HCT116 (cell line): ENCODE measurements around the gene COA1. TPM values are rescaled to one million over a fixed set of nuclear protein-coding genes. Genes with fewer than 3 reads are reported as not detected.

Experiments used
- ATAC-seq: fragments of 200-7000 bp; cut with Tn5 transposase; 2 replicates; pipeline ENCODE4 v1.9.1; 2020; ENCODE audit warnings: mild to moderate bottlenecking, moderate library complexity
- BruUV-seq: library from RNA; stranded (reverse); fragments of 400-500 nt; replicated peaks from 2 replicates; lab custom pipeline; 2021; lab: Mats Ljungman, UMichigan
- CTCF ChIA-PET: fragments of 300-600 bp; sonication (Branson Sonifier 250); formaldehyde crosslinking; loops from one replicate; lab custom pipeline; 2021; ENCODE audit warnings: antibody characterized with exemption; lab: Charles Lee
- POLR2A ChIA-PET: fragments of 300-600, 350-600 bp; sonication (Branson Sonifier 250); formaldehyde crosslinking; loops from one replicate; lab custom pipeline; 2021; ENCODE audit warnings: antibody characterized with exemption; lab: Charles Lee
- RAD21 ChIA-PET, 2 experiments: fragments of 300-600 bp; sonication (Branson Sonifier 250); formaldehyde crosslinking; loops; one replicate each; lab custom pipeline; 2023; ENCODE audit warnings: low total read pairs in 2 of 2; ENCODE audit not compliant: uncharacterized antibody in 2 of 2, unreplicated experiment in 2 of 2, low non-redundant PET in 1 of 2; lab: Charles Lee
- DNase-seq: peaks from one replicate; pipeline ENCODE4 v3.0.0-alpha.2; 2010; ENCODE audit warnings: low read depth, low spot score
- H2AFZ ChIP-seq: fragments of 200-600 bp; shearing (Covaris generic), sonication (generic); 2 replicates; pipeline ENCODE4 v1.6.1; 2017; ENCODE audit warnings: low read depth, mixed run types, mixed read lengths, antibody characterized with exemption, low read length; ENCODE audit not compliant: poor library complexity, severe bottlenecking
- H3K27ac ChIP-seq: 2 replicates; pipeline ENCODE4 v1.5.1; 2012; ENCODE audit warnings: low read depth, low read length
- H3K27me3 ChIP-seq: fragments of 200-600 bp; sonication (generic); 2 replicates; pipeline ENCODE4 v1.6.1; 2016; ENCODE audit warnings: mixed run types, low read length, mixed read lengths; ENCODE audit not compliant: insufficient read depth
- H3K36me3 ChIP-seq, 2 experiments: fragments of 200-500 bp in 1 of 2; fragments of 200-600 bp in 1 of 2; sonication (Bioruptor generic) in 1 of 2; sonication (generic) in 1 of 2; 2 replicates each; pipeline versions ENCODE4 v1.5.1 to v1.6.1; 2014 to 2016; ENCODE audit warnings: low read length in 2 of 2, inconsistent platforms in 1 of 2, mixed read lengths in 1 of 2, mixed run types in 1 of 2; ENCODE audit not compliant: insufficient read depth in 2 of 2, control insufficient read depth in 1 of 2
- H3K4me1 ChIP-seq, 2 experiments: fragments of 200-600 bp in 1 of 2; sonication (generic) in 1 of 2; 2 replicates each; pipeline versions ENCODE4 v1.5.1 to v1.6.1; 2012 to 2017; ENCODE audit warnings: low read length in 2 of 2, inconsistent platforms in 1 of 2, mild to moderate bottlenecking in 1 of 2, mixed read lengths in 1 of 2, mixed run types in 1 of 2, moderate library complexity in 1 of 2; ENCODE audit not compliant: insufficient read depth in 2 of 2, control insufficient read depth in 1 of 2
- H3K4me2 ChIP-seq: fragments of 200-600 bp; sonication (generic); 2 replicates; pipeline ENCODE4 v1.6.1; 2017; ENCODE audit warnings: mixed run types, low read length, mixed read lengths
- H3K4me3 ChIP-seq, 2 experiments: fragments of 200-600 bp in 1 of 2; sonication (generic) in 1 of 2; replicated peaks in 1 of 2; 2 replicates each; pipeline ENCODE4 v1.5.1; 2011 to 2016; ENCODE audit warnings: low read length in 2 of 2, control low read depth in 1 of 2, low read depth in 1 of 2, mild to moderate bottlenecking in 1 of 2, mixed read lengths in 1 of 2, mixed run types in 1 of 2
- H3K79me2 ChIP-seq: fragments of 200-600 bp; sonication (generic); 2 replicates; pipeline ENCODE4 v1.6.1; 2017; ENCODE audit warnings: mild to moderate bottlenecking, mixed run types, low read length, moderate library complexity, mixed read lengths; ENCODE audit not compliant: insufficient read depth
- H3K9ac ChIP-seq: fragments of 200-600 bp; sonication (generic); 2 replicates; pipeline ENCODE4 v1.6.1; 2016; ENCODE audit warnings: low read length, mixed read lengths
- H3K9me2 ChIP-seq: fragments of 200-600 bp; sonication (generic), shearing (Covaris generic); 2 replicates; pipeline ENCODE4 v1.6.1; 2017; ENCODE audit warnings: mixed run types, mild to moderate bottlenecking, moderate library complexity; ENCODE audit not compliant: insufficient read depth
- H3K9me3 ChIP-seq, 2 experiments: fragments of 200-500 bp in 1 of 2; fragments of 200-600 bp in 1 of 2; sonication (Bioruptor generic) in 1 of 2; sonication (generic) in 1 of 2; 2 replicates each; pipeline ENCODE4 v1.6.1; 2014 to 2017; ENCODE audit warnings: low read length in 2 of 2, mixed read lengths in 2 of 2, inconsistent platforms in 1 of 2, low read depth in 1 of 2, mild to moderate bottlenecking in 1 of 2, mixed run types in 1 of 2, moderate library complexity in 1 of 2; ENCODE audit not compliant: control insufficient read depth in 1 of 2, insufficient read depth in 1 of 2
- H4K20me1 ChIP-seq: fragments of 200-600 bp; sonication (generic), shearing (Covaris generic); 2 replicates; pipeline ENCODE4 v1.6.1; 2017; ENCODE audit warnings: mixed run types, mild to moderate bottlenecking, moderate library complexity; ENCODE audit not compliant: insufficient read depth
- ATF3 ChIP-seq: IDR thresholded peaks from 2 replicates; pipeline ENCODE4 v1.6.1; 2012
- CBX3 ChIP-seq: IDR thresholded peaks from 2 replicates; pipeline ENCODE4 v1.6.1; 2012; ENCODE audit warnings: low read depth
- CEBPB ChIP-seq: IDR thresholded peaks from 2 replicates; pipeline ENCODE4 v1.6.1; 2012; ENCODE audit warnings: low read depth
- EGR1 ChIP-seq: IDR thresholded peaks from 2 replicates; pipeline ENCODE4 v1.6.1; 2012; ENCODE audit warnings: low read depth
- EZH2 ChIP-seq: fragments of 200-600 bp; sonication (generic); IDR thresholded peaks from 2 replicates; pipeline ENCODE4 v1.6.1; 2017; ENCODE audit warnings: antibody characterized with exemption, mixed run types
- FOSL1 ChIP-seq: IDR thresholded peaks from 2 replicates; pipeline ENCODE4 v1.6.1; 2012; ENCODE audit warnings: low read depth
- JUND ChIP-seq: IDR thresholded peaks from 2 replicates; pipeline ENCODE4 v1.6.1; 2012
- POLR2A ChIP-seq: IDR thresholded peaks from 2 replicates; pipeline ENCODE4 v1.7.0; 2011; ENCODE audit warnings: borderline replicate concordance; ENCODE audit not compliant: insufficient read depth, insufficient read length; ENCODE audit errors: extremely low read depth
- RAD21 ChIP-seq: IDR thresholded peaks from 2 replicates; pipeline ENCODE4 v1.6.1; 2012; ENCODE audit warnings: low read depth, mild to moderate bottlenecking
- SP1 ChIP-seq: IDR thresholded peaks from 2 replicates; pipeline ENCODE4 v1.6.1; 2012; ENCODE audit warnings: low read depth
- SRF ChIP-seq: IDR thresholded peaks from 2 replicates; pipeline ENCODE4 v1.6.1; 2012; ENCODE audit warnings: low read depth
- TCF7L2 ChIP-seq: IDR thresholded peaks from 2 replicates; pipeline ENCODE4 v1.7.0; 2011; ENCODE audit warnings: borderline replicate concordance, inconsistent platforms; ENCODE audit not compliant: insufficient read depth, insufficient read length; ENCODE audit errors: extremely low read depth
- ZFX ChIP-seq: fragments of 450-650 bp; IDR thresholded peaks from 2 replicates; pipeline ENCODE4 v1.6.1; 2017
- intact Hi-C: fragments of 100-400 bp; cut with micrococcal nuclease; formaldehyde crosslinking; loops from 2 replicates; pipeline ENCODE4 v1.10.0; 2022
- total RNA-seq: library from RNA; stranded (reverse); gene quantifications from one replicate; pipeline ENCODE4 v1.2.1, GENCODE V29; 2021; ENCODE audit not compliant: unreplicated experiment

The COA1 gene
- total RNA-seq, 1 experiment from 2014 or later: 78.5 TPM

- BruUV-seq: no TSS peak
- no peak overlapping the region for H3K9ac ChIP-seq
- ChIA-PET CTCF (no interaction called here), RAD21 (no interaction called here), POLR2A (no interaction called here)
- intact Hi-C loops: no loop called here
- no peaks in the 10 kb centered on the region for H3K9me3 ChIP-seq
- peaks cover 99% of the 10 kb centered on the region for H3K79me2 ChIP-seq
- H3K27ac ChIP-seq: no peak overlapping the region
- no peak overlapping the region for H3K4me3 ChIP-seq
- ATAC-seq: no peak
- no peaks in the 10 kb centered on the region for H3K36me3 ChIP-seq
- no peak for DNase-seq
- no peak overlapping the region for H2AFZ ChIP-seq
- no peaks in the 10 kb centered on the region for H3K27me3 ChIP-seq
- peaks cover 0 to 2% of the 10 kb centered on the region in 2 experiments; a peak in 1 of 4 replicates for H3K4me1 ChIP-seq
- H3K4me2 ChIP-seq: no peak overlapping the region
- no peaks in the 10 kb centered on the region for H4K20me1 ChIP-seq
- no peak for TF ChIP-seq ZFX
- TF ChIP-seq ATF3: no peak
- no peak for TF ChIP-seq TCF7L2
- TF ChIP-seq SRF: no peak
- no peak for TF ChIP-seq EZH2
- no peak for TF ChIP-seq CEBPB
- no peaks in the 10 kb centered on the region for H3K9me2 ChIP-seq
Measured at GRCh38 chr7:43680736-43681135, 48.6 kb downstream of the COA1 start.

GRCh38 chr7:43679210-43680068, 49.9 kb downstream of the COA1 start:
- H3K4me2 ChIP-seq: no peak overlapping the region
- no peak for DNase-seq
- H4K20me1 ChIP-seq: no peaks in the 10 kb centered on the region
- H3K27me3 ChIP-seq: no peaks in the 10 kb centered on the region
- intact Hi-C loops: no loop called here
- H3K9ac ChIP-seq: no peak overlapping the region
- peaks cover 3 to 13% of the 10 kb centered on the region in 2 experiments; a peak in 3 of 4 replicates for H3K4me1 ChIP-seq
- H3K79me2 ChIP-seq: peaks cover 97% of the 10 kb centered on the region
- ChIA-PET RAD21 (interaction anchor here in 1 of 2 experiments (0.7 kb wide), 2 partner anchors 20 to 226 kb away, joined by 4 read pairs; no protein-coding TSS in a partner anchor), CTCF (no interaction called here), POLR2A (interaction anchor here (0.7 kb wide), 1 partner anchor 97 kb away, joined by 6 read pairs; the partner anchor contains the start of gene STK17A)
- no peak overlapping the region for H3K4me3 ChIP-seq
- no peak for TF ChIP-seq SP1
- TF ChIP-seq TCF7L2: no peak
- TF ChIP-seq EZH2: no peak
- no peak for TF ChIP-seq RAD21
- TF ChIP-seq EGR1: no peak
- TF ChIP-seq ATF3: no peak
- TF ChIP-seq SRF: no peak
- TF ChIP-seq CBX3: no peak
- TF ChIP-seq FOSL1: no peak
- TF ChIP-seq JUND: no peak
- TF ChIP-seq POLR2A: no peak
- no peak for TF ChIP-seq ZFX
- no TSS peak for BruUV-seq
- no peaks in the 10 kb centered on the region for H3K9me3 ChIP-seq
- H3K36me3 ChIP-seq: no peaks in the 10 kb centered on the region
- H3K27ac ChIP-seq: no peak overlapping the region
- H3K9me2 ChIP-seq: no peaks in the 10 kb centered on the region
- no peak overlapping the region for H2AFZ ChIP-seq
- no peak for ATAC-seq
